ENCODE measurements around the gene ARFGEF3.

Gene ARFGEF3

DNA sequence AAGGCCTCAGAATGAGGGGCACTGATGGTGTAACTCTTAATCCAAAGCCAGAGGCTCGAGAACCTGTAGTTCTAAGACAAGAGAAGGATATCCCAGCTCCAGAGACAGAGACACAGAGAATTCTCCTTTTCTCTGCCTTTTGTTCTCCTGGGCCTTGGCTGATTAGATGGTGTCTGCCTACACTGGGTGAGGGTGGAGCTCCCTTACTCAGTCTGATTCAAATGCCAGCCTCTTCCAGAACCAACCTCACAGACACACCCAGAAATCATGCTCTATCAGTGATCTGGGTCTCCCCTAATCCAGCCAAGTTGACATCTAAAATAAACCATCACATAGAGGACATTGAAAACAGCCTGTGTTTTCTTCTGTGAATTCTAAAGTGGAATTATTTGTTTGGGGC lies 148.0 kb downstream of the ARFGEF3 start:
- DNase-seq (ENCODE audit: low spot score): no peak

- no peak for DNase-seq (ENCODE audit: low spot score)
These were observed 148.6 kb downstream of the ARFGEF3 start for GRCh38 chr6:138310294-138310693.

DNA sequence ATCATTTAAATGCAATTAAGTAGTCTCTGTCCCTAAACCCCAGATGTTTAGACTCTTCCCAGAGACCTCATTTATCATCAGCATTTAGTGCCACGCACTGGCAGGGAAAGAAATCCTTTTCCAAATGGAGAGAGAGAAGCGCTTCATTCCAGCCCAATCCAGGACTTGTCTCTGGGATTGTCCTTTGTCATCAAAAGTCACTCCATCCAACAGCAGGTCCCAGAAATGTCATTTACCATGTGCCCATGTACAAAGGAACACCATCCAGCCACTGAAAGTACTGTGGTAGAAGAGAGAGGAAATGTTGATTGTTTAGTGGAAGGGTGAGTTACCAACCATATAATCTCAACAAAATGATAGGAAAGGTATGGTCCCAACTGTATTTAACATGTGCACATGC lies 149.1 kb downstream of the ARFGEF3 start:
- no peak for DNase-seq (ENCODE audit: low spot score)

DNA sequence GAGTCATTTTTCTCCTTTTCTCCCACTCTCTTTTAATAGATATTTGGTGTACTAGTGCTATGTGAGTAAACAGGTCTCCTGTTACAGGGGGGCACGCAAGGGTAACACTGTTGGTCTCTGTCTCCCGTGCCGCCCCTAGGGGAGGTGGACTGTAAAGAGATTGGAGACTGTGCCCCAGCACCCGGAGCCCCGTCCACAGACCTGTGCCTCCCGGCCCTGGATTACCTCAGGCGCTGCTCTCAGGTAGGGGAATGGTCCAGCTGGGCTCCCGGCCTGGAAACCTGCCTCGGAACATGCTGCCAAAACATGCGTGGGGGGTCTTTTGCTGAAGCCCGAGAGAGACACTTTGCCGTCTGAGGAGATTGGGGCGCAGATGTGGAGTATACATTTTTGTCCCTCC lies 149.5 kb downstream of the ARFGEF3 start:
- DNase-seq (ENCODE audit: low spot score): no peak

GRCh38 chr6:138318741-138319375 lies 157.1 kb downstream of the ARFGEF3 start:
- no peak for DNase-seq (ENCODE audit: low spot score)

DNA sequence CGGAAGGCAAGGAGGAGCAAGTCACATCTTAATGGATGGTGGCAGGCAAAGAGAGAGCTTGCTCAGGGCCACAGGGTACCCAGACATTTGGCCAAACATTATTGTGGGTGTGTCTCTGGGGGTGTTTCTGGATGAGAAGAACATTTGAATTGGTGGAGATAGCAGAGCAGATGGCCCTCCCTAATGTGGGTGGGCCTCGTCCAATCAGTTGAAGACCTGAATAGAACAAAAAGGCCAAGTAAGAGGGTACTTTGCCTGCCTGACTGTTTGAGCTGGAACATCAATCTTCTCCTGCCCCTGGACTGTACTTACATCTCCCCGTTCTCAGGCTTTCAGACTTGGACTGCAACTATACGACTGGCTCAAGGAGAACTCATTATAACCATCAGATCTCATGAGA lies 160.2 kb downstream of the ARFGEF3 start:
- DNase-seq (ENCODE audit: low spot score): no peak

- DNase-seq (ENCODE audit: low spot score): no peak
These were observed 162.1 kb downstream of the ARFGEF3 start for GRCh38 chr6:138323821-138324220.

- DNase-seq (ENCODE audit: low spot score): no peak
These were observed 166.5 kb downstream of the ARFGEF3 start for GRCh38 chr6:138328210-138328609.

GRCh38 chr6:138330763-138331162 lies 169.0 kb downstream of the ARFGEF3 start:
- no peak for DNase-seq (ENCODE audit: low spot score)

DNA sequence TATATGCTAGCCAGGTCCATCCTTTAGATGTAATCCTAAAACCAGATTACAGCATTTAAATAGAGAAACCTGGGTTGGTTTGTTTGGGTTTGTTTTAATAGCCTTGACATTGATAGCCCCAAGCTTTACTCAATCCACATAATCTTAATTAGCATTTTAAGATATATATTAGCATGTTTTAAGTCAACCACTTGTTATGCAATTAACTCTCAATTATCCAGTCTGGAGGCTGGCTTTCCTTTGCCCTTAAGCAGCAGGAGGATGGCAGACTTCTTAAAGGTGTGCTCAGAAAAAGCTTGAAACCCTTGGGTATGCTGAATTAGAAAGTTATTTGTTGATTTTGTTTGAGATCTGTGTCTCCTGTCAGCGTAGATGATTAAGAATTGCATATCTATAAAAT lies 169.7 kb downstream of the ARFGEF3 start:
- no peak for DNase-seq (ENCODE audit: low spot score)

DNA sequence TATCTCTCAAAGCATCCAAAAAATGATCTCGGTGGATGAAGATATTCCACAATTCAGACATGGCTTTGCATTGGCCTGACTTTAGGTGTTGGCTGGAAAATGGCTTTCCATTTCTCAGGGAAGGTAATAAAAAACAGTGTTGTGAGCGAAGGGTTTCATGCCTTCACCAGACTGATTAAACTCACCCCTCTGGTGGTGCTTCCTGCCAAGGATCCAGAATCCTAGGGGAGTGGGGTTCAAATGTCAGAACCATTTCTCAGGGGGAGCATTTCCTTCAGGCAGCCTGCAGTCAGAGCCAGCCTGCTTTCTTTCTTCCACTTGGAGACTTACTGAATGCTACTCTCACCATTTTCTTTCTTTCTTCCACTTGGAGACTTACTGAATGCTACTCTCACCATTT lies 170.2 kb downstream of the ARFGEF3 start:
- DNase-seq (ENCODE audit: low spot score): no peak

DNA sequence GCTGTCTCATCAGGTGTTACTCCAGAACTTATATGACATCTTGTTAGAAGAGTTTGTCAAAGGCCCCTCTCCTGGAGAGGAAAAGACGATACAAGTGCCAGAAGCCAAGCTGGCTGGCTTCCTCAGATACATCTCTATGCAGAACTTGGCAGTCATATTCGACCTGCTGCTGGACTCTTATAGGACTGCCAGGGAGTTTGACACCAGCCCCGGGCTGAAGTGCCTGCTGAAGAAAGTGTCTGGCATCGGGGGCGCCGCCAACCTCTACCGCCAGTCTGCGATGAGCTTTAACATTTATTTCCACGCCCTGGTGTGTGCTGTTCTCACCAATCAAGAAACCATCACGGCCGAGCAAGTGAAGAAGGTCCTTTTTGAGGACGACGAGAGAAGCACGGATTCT lies 172.3 kb downstream of the ARFGEF3 start:
- DNase-seq (ENCODE audit: low spot score): no peak

DNA sequence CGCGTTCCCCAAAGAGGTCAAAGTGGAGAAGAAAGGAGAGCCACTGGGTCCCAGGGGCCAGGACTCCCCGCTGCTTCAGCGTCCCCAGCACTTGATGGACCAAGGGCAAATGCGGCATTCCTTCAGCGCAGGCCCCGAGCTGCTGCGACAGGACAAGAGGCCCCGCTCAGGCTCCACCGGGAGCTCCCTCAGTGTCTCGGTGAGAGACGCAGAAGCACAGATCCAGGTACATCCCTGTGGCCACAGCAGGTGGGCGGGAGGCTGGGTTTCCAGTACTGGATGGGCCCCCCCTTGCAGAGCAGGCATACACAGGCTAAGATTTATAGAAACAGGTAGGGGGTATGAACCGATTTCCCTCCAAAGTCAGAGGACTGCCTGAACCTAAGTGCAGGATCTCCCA lies 173.2 kb downstream of the ARFGEF3 start:
- DNase-seq (ENCODE audit: low spot score): no peak

GRCh38 chr6:138336221-138336620 lies 174.5 kb downstream of the ARFGEF3 start:
- DNase-seq (ENCODE audit: low spot score): peak; percentile 37

- no peak for DNase-seq (ENCODE audit: low spot score)
These were observed 175.3 kb downstream of the ARFGEF3 start for GRCh38 chr6:138337076-138337475.

GRCh38 chr6:138339024-138339423 lies 177.3 kb downstream of the ARFGEF3 start:
- peak; percentile 30 for DNase-seq (ENCODE audit: low spot score)

DNA sequence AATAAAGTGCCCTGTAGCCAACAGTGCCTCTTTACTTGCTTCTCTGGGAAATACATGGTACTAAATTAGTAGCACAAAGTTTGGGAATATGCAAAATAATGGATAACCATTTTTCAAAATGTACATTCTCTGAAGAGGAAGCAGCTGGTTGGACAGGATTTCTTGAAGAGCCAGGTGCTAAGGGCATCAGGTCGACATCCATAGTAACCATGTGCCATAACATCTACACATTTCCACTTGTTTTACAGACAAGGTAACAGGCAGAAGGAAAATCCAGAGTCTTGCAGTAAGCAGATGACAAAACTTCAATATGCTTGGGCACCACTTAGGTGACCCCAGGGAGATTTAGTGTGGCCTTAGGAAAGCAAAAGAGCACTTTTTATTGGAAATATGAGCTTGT lies 179.4 kb downstream of the ARFGEF3 start:
- DNase-seq (ENCODE audit: low spot score): no peak

DNA sequence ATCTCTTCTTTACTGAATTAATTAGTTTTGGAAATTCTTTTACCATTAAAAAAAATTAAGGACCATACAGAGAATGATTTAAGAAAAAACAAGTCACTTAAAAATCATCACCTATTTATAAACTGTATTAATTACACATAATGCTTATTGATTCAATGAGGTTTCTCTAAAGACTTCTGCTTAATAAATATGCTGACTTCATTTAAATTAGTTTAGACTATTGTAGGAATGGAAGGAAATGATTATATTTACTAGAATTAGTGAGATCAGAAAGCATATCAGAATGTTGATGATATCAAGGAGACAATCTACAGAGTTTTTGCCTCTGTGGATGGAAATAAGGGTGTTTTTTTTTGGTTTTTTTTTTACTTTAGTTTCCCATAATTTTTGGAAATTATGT lies 181.4 kb downstream of the ARFGEF3 start:
- DNase-seq (ENCODE audit: low spot score): no peak

- no peak for DNase-seq (ENCODE audit: low spot score)
These were observed 184.0 kb downstream of the ARFGEF3 start for GRCh38 chr6:138345565-138346285.

GRCh38 chr6:138346302-138347195 lies 184.8 kb downstream of the ARFGEF3 start:
- DNase-seq (ENCODE audit: low spot score): no peak

DNA sequence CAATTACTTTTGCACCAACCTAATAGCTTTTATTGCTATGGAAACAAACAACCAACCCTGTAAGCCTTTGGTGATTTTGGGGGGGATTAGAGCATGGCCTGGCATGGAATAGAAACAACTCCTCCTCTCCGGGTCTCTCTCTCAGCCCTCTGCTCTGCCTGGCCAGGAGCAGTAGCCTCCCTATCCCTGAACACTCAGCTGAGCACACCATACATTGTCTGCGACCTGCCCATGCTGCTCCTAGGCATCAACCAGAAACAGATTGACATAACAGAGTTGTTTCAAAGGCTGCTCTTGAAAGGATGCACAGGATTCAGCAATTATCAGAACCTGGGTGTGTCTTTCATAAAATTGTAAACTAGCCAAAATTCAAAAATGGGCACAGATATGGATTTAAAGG lies 186.1 kb downstream of the ARFGEF3 start:
- no peak for DNase-seq (ENCODE audit: low spot score)

DNA sequence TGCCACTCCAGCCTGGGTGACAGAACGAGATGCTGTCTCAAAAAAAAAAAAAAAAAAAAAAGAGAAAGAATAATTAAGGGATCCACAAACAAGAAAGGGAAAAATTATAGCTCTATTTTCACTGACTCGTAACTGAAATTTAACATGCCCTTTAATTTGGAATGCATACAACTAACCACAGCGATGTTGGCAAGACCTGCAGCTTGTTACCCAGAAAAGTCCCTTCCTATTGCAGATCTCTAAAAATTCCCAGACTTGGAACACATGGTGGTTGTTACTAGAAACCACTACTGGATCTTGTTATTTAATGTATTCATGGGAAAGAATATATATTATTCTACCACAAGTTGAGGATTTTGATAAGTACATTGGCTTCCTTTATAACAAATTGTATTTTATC lies 188.2 kb downstream of the ARFGEF3 start:
- DNase-seq (ENCODE audit: low spot score): no peak

- no peak for DNase-seq (ENCODE audit: low spot score)
These were observed 196.2 kb downstream of the ARFGEF3 start for GRCh38 chr6:138357928-138358327.

Data from iPS-NIHi11 (cell line).